GF-D8 (cell line): Measurements from ENCODE around the gene DUSP7.

Experiments
- DNase-seq: peaks from one replicate; lab custom pipeline; 2025; lab: John Stamatoyannopoulos, UW

DUSP7 gene

GRCh38 chr3:52006017-52006819, 50.2 kb downstream of the DUSP7 start:
- peak; percentile 26 for DNase-seq

DNA sequence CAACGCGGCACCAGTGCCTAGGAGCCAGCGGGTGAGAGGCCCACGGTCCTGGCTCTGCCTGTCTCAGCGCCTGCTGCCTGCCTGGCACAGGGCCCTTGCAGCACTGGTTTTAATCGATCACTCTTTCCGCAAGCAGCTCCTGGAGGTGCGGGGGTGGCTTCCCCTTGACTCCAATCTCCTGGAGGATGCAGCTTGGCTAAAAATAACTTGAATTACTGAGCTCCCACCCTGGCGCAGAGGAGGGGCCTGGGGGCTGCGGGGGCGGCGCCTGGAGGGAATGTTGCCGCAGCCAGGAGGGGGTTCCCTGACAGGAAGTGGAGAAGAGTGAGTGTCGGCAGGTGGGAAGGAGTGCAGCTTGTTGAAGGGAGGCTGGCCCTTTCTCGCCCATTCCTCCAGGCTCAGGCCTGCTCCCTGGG, 50.8 kb downstream of the DUSP7 start:
- no peak for DNase-seq

DNA sequence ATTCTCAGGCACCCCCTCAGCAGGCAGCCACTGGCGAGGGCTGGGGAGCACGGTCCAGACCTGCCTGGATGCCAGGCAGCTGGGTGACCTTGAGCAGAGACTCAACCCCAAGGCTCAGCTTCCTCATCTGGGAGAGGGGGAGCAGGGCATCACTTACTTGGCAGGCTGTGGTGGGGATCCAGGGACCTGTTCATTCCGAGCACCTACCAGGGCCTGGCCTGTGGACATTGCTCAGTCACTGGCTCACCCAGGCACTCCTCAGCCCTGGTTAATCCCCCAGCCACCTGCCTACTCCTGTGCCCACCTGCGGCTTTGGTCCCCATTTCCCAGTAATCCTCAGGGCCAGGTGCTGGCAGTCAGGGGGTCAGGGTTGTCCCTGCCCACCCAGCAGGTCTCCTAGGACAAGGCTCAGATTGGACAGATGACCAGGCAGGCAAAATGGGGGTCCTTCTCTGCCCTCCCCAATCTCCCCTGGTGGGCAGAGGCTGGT, 51.4 kb downstream of the DUSP7 start:
- no peak for DNase-seq

GRCh38 chr3:52004163-52004787, 52.1 kb downstream of the DUSP7 start:
- DNase-seq: no peak

DNA sequence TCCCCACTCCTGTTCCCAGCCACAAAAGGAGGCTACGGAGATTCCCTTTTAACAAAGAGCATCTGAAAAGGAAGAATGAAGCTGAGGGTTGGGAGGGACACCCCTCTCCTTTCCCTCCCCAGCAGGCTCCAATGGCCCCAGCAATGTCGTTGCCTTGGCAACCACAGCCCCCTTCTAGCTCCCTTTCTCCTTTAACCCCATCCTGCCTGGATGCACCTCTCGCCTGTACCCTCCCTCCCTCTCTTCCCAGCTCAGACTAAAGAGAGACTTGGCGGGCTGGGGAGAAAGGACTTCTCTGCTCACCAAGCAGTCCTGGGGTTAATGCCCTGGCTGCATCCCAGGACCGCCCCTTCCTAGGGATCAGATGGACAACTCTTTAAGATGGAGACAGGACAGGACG, 53.6 kb downstream of the DUSP7 start:
- DNase-seq: no peak

DNA sequence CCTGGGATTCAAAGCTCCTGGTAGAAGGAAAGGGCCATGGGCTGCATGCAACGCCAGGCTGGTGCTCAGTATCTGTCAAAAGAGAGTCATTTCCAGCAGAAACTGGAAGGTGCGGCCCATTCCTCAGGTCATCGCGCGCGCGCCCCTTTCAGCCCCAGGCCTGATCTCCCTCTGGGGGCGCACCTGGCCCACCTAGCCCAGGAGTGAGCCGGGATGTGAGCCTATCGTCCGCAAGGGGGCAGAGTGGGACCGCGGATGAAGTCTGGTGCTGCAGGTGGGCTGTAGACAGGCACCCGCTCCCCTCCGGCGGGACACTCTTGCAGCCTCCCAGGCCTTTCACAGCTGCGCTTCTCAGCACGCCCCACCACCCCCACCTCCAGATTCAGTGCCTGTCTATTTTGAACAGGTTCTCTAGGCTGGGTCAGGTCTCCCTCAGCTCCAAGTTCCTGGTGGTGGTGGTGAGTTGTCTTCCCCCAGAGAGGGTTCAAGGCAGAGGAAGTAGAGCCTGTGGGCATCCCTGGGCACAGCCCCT, 54.9 kb downstream of the DUSP7 start:
- DNase-seq: no peak

GRCh38 chr3:51999846-52000245, 56.5 kb downstream of the DUSP7 start:
- no peak for DNase-seq
